HUES6 (cell line): ENCODE data around the gene SESN1.
A peak's percentile ranks its signal among the peaks of the same experiment; 100 is the strongest.
"Not testable (repeated sequence)": the region's sequence is repeated elsewhere in the genome, so short reads cannot be mapped to it uniquely, and the experiment has no call there.

Experiments used
- H3K27ac ChIP-seq: 2 replicates; pipeline ENCODE4 v1.7.0; 2013; ENCODE audit warnings: low read depth, mild to moderate bottlenecking, low read length, inconsistent platforms
- H3K27me3 ChIP-seq: 2 replicates; pipeline ENCODE4 v1.6.1; 2013; ENCODE audit warnings: low read length; ENCODE audit not compliant: control insufficient read depth, insufficient read depth
- H3K36me3 ChIP-seq: 2 replicates; pipeline ENCODE4 v1.6.1; 2013; ENCODE audit warnings: low read length; ENCODE audit not compliant: control insufficient read depth, insufficient read depth
- H3K4me1 ChIP-seq: 2 replicates; pipeline ENCODE4 v1.6.1; 2013; ENCODE audit warnings: low read length; ENCODE audit not compliant: control insufficient read depth, insufficient read depth
- H3K4me3 ChIP-seq: 2 replicates; pipeline ENCODE4 v1.5.1; 2013; ENCODE audit warnings: low read depth, low read length
- H3K9ac ChIP-seq: one replicate; pipeline ENCODE4 v1.6.1; 2013; ENCODE audit warnings: mild to moderate bottlenecking, low read length
- H3K9me3 ChIP-seq: 2 replicates; pipeline ENCODE4 v1.6.1; 2013; ENCODE audit warnings: low read depth, low read length; ENCODE audit not compliant: control insufficient read depth, insufficient read depth

Gene SESN1

GRCh38 chr6:109094416-109095035, at the start of gene SESN1:
TSS of gene SESN1 (minus strand) at chr6:109094846. CDS start at chr6:109094073, 773 bp downstream.
- H3K4me1 ChIP-seq = no peaks in the 10 kb centered on the region
- peak within 1 kb of the TSS; percentile 84 for H3K27ac ChIP-seq
- peak within 1 kb of the TSS; percentile 75 for H3K4me3 ChIP-seq
- no peaks in the 10 kb centered on the region for H3K9me3 ChIP-seq
- no peaks in the 10 kb centered on the region for H3K27me3 ChIP-seq
- H3K36me3 ChIP-seq = no peaks in the 10 kb centered on the region
- peak within 1 kb of the TSS; percentile 88 for H3K9ac ChIP-seq

- H3K36me3 ChIP-seq = no peaks in the 10 kb centered on the region; the same call in 1 of the 2 replicates
- H3K4me3 ChIP-seq = no peak overlapping the region
- no peaks in the 10 kb centered on the region for H3K9me3 ChIP-seq
- no peak overlapping the region for H3K27ac ChIP-seq
- H3K9ac ChIP-seq = no peak overlapping the region
- no peaks in the 10 kb centered on the region for H3K27me3 ChIP-seq
- no peaks in the 10 kb centered on the region for H3K4me1 ChIP-seq
These were observed 48.5 kb upstream of the SESN1 start for GRCh38 chr6:109143191-109143590.

- not testable (repeated sequence) for H3K36me3 ChIP-seq, H3K4me1 ChIP-seq, H3K27me3 ChIP-seq, H3K9ac ChIP-seq, H3K9me3 ChIP-seq, H3K27ac ChIP-seq, H3K4me3 ChIP-seq
These were observed 47.4 kb upstream of the SESN1 start for GRCh38 chr6:109142067-109142466.

- H3K4me3 ChIP-seq = no peak overlapping the region
- no peaks in the 10 kb centered on the region for H3K4me1 ChIP-seq
- H3K36me3 ChIP-seq = no peaks in the 10 kb centered on the region; the same call in 1 of the 2 replicates
- H3K9me3 ChIP-seq = no peaks in the 10 kb centered on the region
- H3K27me3 ChIP-seq = no peaks in the 10 kb centered on the region
- no peak overlapping the region for H3K9ac ChIP-seq
- no peak overlapping the region for H3K27ac ChIP-seq
These were observed 44.5 kb upstream of the SESN1 start for GRCh38 chr6:109139109-109139508.

GRCh38 chr6:109136530-109136929, 41.9 kb upstream of the SESN1 start:
- not testable (repeated sequence) for H3K36me3 ChIP-seq, H3K4me1 ChIP-seq, H3K27me3 ChIP-seq

GRCh38 chr6:109136039-109136438, 41.4 kb upstream of the SESN1 start:
- not testable (repeated sequence) for H3K9ac ChIP-seq, H3K27me3 ChIP-seq, H3K4me3 ChIP-seq, H3K9me3 ChIP-seq, H3K27ac ChIP-seq, H3K4me1 ChIP-seq, H3K36me3 ChIP-seq

More at GRCh38 chr6:109136530-109136929, 41.9 kb upstream of the SESN1 start:
- H3K9me3 ChIP-seq, H3K4me3 ChIP-seq, H3K9ac ChIP-seq, H3K27ac ChIP-seq: not testable (repeated sequence)

GRCh38 chr6:109135600-109135999, 41.0 kb upstream of the SESN1 start:
- not testable (repeated sequence) for H3K27ac ChIP-seq, H3K4me3 ChIP-seq, H3K4me1 ChIP-seq, H3K27me3 ChIP-seq, H3K9ac ChIP-seq, H3K9me3 ChIP-seq, H3K36me3 ChIP-seq

GRCh38 chr6:109130065-109130464, 35.4 kb upstream of the SESN1 start:
- Histone ChIP-seq H3K27me3 (no peaks in the 10 kb centered on the region), H3K4me1 (no peaks in the 10 kb centered on the region)

GRCh38 chr6:109125504-109125903, 30.9 kb upstream of the SESN1 start:
- H3K4me1 ChIP-seq = no peaks in the 10 kb centered on the region
- no peak overlapping the region for H3K9ac ChIP-seq
- H3K27ac ChIP-seq = no peak overlapping the region
- H3K27me3 ChIP-seq = no peaks in the 10 kb centered on the region
- no peaks in the 10 kb centered on the region for H3K9me3 ChIP-seq
- H3K36me3 ChIP-seq = no peaks in the 10 kb centered on the region
- no peak overlapping the region for H3K4me3 ChIP-seq

More at GRCh38 chr6:109130065-109130464, 35.4 kb upstream of the SESN1 start:
- Histone ChIP-seq H3K9ac (no peak overlapping the region), H3K9me3 (no peaks in the 10 kb centered on the region), H3K27ac (no peak overlapping the region), H3K4me3 (no peak overlapping the region), H3K36me3 (no peaks in the 10 kb centered on the region)

GRCh38 chr6:109124219-109124618, 29.6 kb upstream of the SESN1 start:
- no peaks in the 10 kb centered on the region for H3K9me3 ChIP-seq
- H3K27ac ChIP-seq = no peak overlapping the region
- H3K27me3 ChIP-seq = no peaks in the 10 kb centered on the region
- no peaks in the 10 kb centered on the region for H3K36me3 ChIP-seq
- no peaks in the 10 kb centered on the region for H3K4me1 ChIP-seq
- no peak overlapping the region for H3K9ac ChIP-seq
- no peak overlapping the region for H3K4me3 ChIP-seq

- Histone ChIP-seq H3K27me3 (no peaks in the 10 kb centered on the region), H3K9ac (no peak overlapping the region), H3K4me3 (no peak overlapping the region), H3K36me3 (no peaks in the 10 kb centered on the region), H3K9me3 (no peaks in the 10 kb centered on the region), H3K4me1 (no peaks in the 10 kb centered on the region), H3K27ac (no peak overlapping the region)
These were observed 26.8 kb upstream of the SESN1 start for GRCh38 chr6:109121411-109121810.
